IMR-90 (cell line): ENCODE results near the gene MDP1. TPM values are rescaled to one million over a fixed set of nuclear protein-coding genes. Genes with fewer than 3 reads are reported as not detected.

Experiments used
- ATAC-seq: fragments of 200-7000 bp; cut with Tn5 transposase; 2 replicates; pipeline ENCODE4 v1.9.1; 2020; ENCODE audit warnings: low read depth, mild to moderate bottlenecking, moderate library complexity
- BruUV-seq: library from RNA; stranded (reverse); fragments of 400-500 nt; replicated peaks from 2 replicates; lab custom pipeline; 2021; lab: Mats Ljungman, UMichigan
- CTCF ChIA-PET: fragments of 300-600 bp; formaldehyde crosslinking; extraction: SDS; loops from one replicate; lab custom pipeline; 2021; ENCODE audit warnings: antibody characterized with exemption; lab: Yijun Ruan, JAX
- POLR2A ChIA-PET: fragments of 300-600 bp; sonication (Branson Sonifier 250); formaldehyde crosslinking; loops from one replicate; lab custom pipeline; 2022; ENCODE audit warnings: antibody characterized with exemption; ENCODE audit not compliant: unreplicated experiment; lab: Charles Lee
- DNase-seq: peaks from one replicate; pipeline ENCODE4 v3.0.0; 2013
- H2AFZ ChIP-seq: replicated peaks from 2 replicates; pipeline ENCODE3; 2013; ENCODE audit warnings: low read length, mild to moderate bottlenecking; ENCODE audit not compliant: poor library complexity
- H2AK5ac ChIP-seq: 2 replicates; pipeline ENCODE4 v1.6.1; 2013; ENCODE audit warnings: low read depth, low read length, inconsistent platforms
- H2AK9ac ChIP-seq: replicated peaks from 2 replicates; pipeline ENCODE3; 2013; ENCODE audit warnings: mild to moderate bottlenecking, low read depth, low read length, moderate library complexity; ENCODE audit not compliant: poor library complexity
- H2BK120ac ChIP-seq: 2 replicates; pipeline ENCODE4 v1.6.1; 2013; ENCODE audit warnings: low read depth, low read length, inconsistent platforms
- H2BK15ac ChIP-seq: 3 replicates; pipeline ENCODE4 v1.6.1; 2013; ENCODE audit warnings: low read depth, low read length, inconsistent platforms
- H2BK20ac ChIP-seq: 2 replicates; pipeline ENCODE4 v1.6.1; 2013; ENCODE audit warnings: low read depth, mild to moderate bottlenecking, inconsistent platforms, low read length, moderate library complexity
- H2BK5ac ChIP-seq: 2 replicates; pipeline ENCODE4 v1.6.1; 2013; ENCODE audit warnings: mild to moderate bottlenecking, low read depth, low read length, inconsistent platforms; ENCODE audit not compliant: poor library complexity, severe bottlenecking
- H3K14ac ChIP-seq: replicated peaks from 2 replicates; pipeline ENCODE4 v1.6.1; 2013; ENCODE audit warnings: low read depth, low read length, inconsistent platforms
- H3K18ac ChIP-seq: 2 replicates; pipeline ENCODE4 v1.6.1; 2013; ENCODE audit warnings: low read depth, low read length, control low read depth
- H3K23ac ChIP-seq: 2 replicates; pipeline ENCODE4 v1.6.1; 2013; ENCODE audit warnings: low read depth, low read length, inconsistent platforms
- H3K27ac ChIP-seq: 2 replicates; pipeline ENCODE4 v1.5.1; 2013; ENCODE audit warnings: mild to moderate bottlenecking, control low read depth, low read length; ENCODE audit not compliant: insufficient read depth
- H3K27me3 ChIP-seq: 2 replicates; pipeline ENCODE4 v1.6.1; 2013; ENCODE audit warnings: low read length; ENCODE audit not compliant: control insufficient read depth, insufficient read depth
- H3K36me3 ChIP-seq: 2 replicates; pipeline ENCODE4 v1.6.1; 2013; ENCODE audit warnings: low read length, mixed read lengths; ENCODE audit not compliant: control insufficient read depth, insufficient read depth
- H3K4ac ChIP-seq: 2 replicates; pipeline ENCODE4 v1.6.1; 2013; ENCODE audit warnings: low read depth, low read length, inconsistent platforms
- H3K4me1 ChIP-seq: 2 replicates; pipeline ENCODE4 v1.6.1; 2013; ENCODE audit warnings: low read length, mixed read lengths; ENCODE audit not compliant: control insufficient read depth, insufficient read depth
- H3K4me2 ChIP-seq: 2 replicates; pipeline ENCODE4 v1.6.1; 2013; ENCODE audit warnings: low read depth, mild to moderate bottlenecking, control low read depth, low read length, moderate library complexity
- H3K4me3 ChIP-seq: 2 replicates; pipeline ENCODE4 v1.5.1; 2013; ENCODE audit warnings: low read depth, mild to moderate bottlenecking, control low read depth, low read length, moderate library complexity; ENCODE audit not compliant: insufficient read depth
- H3K56ac ChIP-seq: 2 replicates; pipeline ENCODE4 v1.6.1; 2013; ENCODE audit warnings: low read length, inconsistent platforms; ENCODE audit not compliant: insufficient read depth; ENCODE audit errors: extremely low read depth
- H3K79me1 ChIP-seq, 2 experiments: 2 replicates each; pipeline ENCODE4 v1.6.1; 2013; ENCODE audit warnings: low read length in 2 of 2, inconsistent platforms in 1 of 2, low read depth in 1 of 2
- H3K9ac ChIP-seq: 2 replicates; pipeline ENCODE4 v1.6.1; 2013; ENCODE audit warnings: low read depth, low read length, control low read depth
- H3K9me1 ChIP-seq: 2 replicates; pipeline ENCODE4 v1.6.1; 2013; ENCODE audit warnings: low read length, inconsistent platforms; ENCODE audit not compliant: insufficient read depth
- H3K9me3 ChIP-seq: 2 replicates; pipeline ENCODE4 v1.6.1; 2013; ENCODE audit warnings: low read length; ENCODE audit not compliant: control insufficient read depth, insufficient read depth
- H4K20me1 ChIP-seq: 2 replicates; pipeline ENCODE4 v1.6.1; 2013; ENCODE audit warnings: low read length, inconsistent platforms; ENCODE audit not compliant: insufficient read depth
- H4K5ac ChIP-seq: 2 replicates; pipeline ENCODE4 v1.6.1; 2013; ENCODE audit warnings: mild to moderate bottlenecking, low read depth, low read length, control low read depth
- H4K8ac ChIP-seq, 2 experiments: 2 replicates each; pipeline ENCODE4 v1.6.1; 2013; ENCODE audit warnings: low read depth in 2 of 2, low read length in 2 of 2, control low read depth in 1 of 2, inconsistent platforms in 1 of 2
- H4K91ac ChIP-seq: 2 replicates; pipeline ENCODE4 v1.6.1; 2013; ENCODE audit warnings: low read depth, low read length, inconsistent platforms; ENCODE audit not compliant: insufficient read depth
- BHLHE40 ChIP-seq: fragments of 150-350 bp; IDR thresholded peaks from 2 replicates; pipeline ENCODE4 v1.6.1; 2016; ENCODE audit warnings: mild to moderate bottlenecking, low read depth, low read length
- CEBPB ChIP-seq: IDR thresholded peaks from 2 replicates; pipeline ENCODE4 v1.6.1; 2012; ENCODE audit warnings: low read depth, low read length, improper control_type of control experiment
- CHD1 ChIP-seq: IDR thresholded peaks from 2 replicates; pipeline ENCODE4 v1.6.1; 2012; ENCODE audit warnings: low read depth, low read length, improper control_type of control experiment
- FOS ChIP-seq: fragments of 150-350 bp; IDR thresholded peaks from 2 replicates; pipeline ENCODE4 v1.6.1; 2016; ENCODE audit warnings: low read depth, low read length
- MAFK ChIP-seq: IDR thresholded peaks from 2 replicates; pipeline ENCODE4 v1.6.1; 2012; ENCODE audit warnings: low read depth, low read length, improper control_type of control experiment
- MAZ ChIP-seq: IDR thresholded peaks from 2 replicates; pipeline ENCODE4 v1.6.1; 2012; ENCODE audit warnings: low read depth, mild to moderate bottlenecking, low read length, improper control_type of control experiment, moderate library complexity, borderline replicate concordance
- NFE2L2 ChIP-seq: fragments of 150-350 bp; IDR thresholded peaks from 2 replicates; pipeline ENCODE4 v1.6.1; 2016; ENCODE audit warnings: low read depth, mild to moderate bottlenecking, low read length
- POLR2A ChIP-seq: IDR thresholded peaks from 2 replicates; pipeline ENCODE4 v1.6.1; 2012; ENCODE audit warnings: mild to moderate bottlenecking, low read depth, low read length
- RAD21 ChIP-seq: IDR thresholded peaks from 2 replicates; pipeline ENCODE4 v1.6.1; 2012; ENCODE audit warnings: low read length, improper control_type of control experiment
- RFX5 ChIP-seq: IDR thresholded peaks from 2 replicates; pipeline ENCODE4 v1.8.0; 2012; ENCODE audit warnings: low read depth, mild to moderate bottlenecking, low read length, moderate library complexity
- SMC3 ChIP-seq: fragments of 150-350 bp; IDR thresholded peaks from 2 replicates; pipeline ENCODE4 v1.6.1; 2016; ENCODE audit warnings: low read depth, mild to moderate bottlenecking, antibody characterized with exemption, low read length, moderate library complexity
- WGBS, 2 experiments: methylation state at CpG; one replicate each; pipeline versions ENCODE4 v1.1.5 to v1.1.7; 2013; ENCODE audit warnings: missing lambda C conversion rate in 2 of 2; ENCODE audit not compliant: insufficient read length in 1 of 2; ENCODE audit errors: extremely low coverage in 2 of 2; 5-methylcytosine and 5-hydroxymethylcytosine counted together
- dilution Hi-C: fragments of 300-500 bp; cut with HindIII; formaldehyde crosslinking; loops from one replicate; pipeline ENCODE4 v1.14.3; 2018; ENCODE audit warnings: low sequenced_read_pairs; ENCODE audit not compliant: unreplicated experiment
- in situ Hi-C: fragments of 300-500 bp; cut with MboI; formaldehyde crosslinking; loops from 3 replicates; pipeline ENCODE4 v1.14.3; 2019; ENCODE audit warnings: low sequenced_read_pairs, inconsistent platforms, mixed read lengths
- intact Hi-C: fragments of 100-400 bp; cut with micrococcal nuclease; formaldehyde crosslinking; loops from 2 replicates; pipeline ENCODE4 v1.10.0; 2022
- polyA plus RNA-seq, 3 experiments: library from polyadenylated mRNA; depleted of rRNA; stranded (reverse); fragments of >200 nt; gene quantifications; 2 replicates each; pipeline ENCODE4 v1.2.3, GENCODE V29; 2012; ENCODE audit warnings: low replicate concordance in 1 of 3
- total RNA-seq: library from RNA; depleted of rRNA; stranded (reverse); fragments of >200 nt; gene quantifications from 2 replicates; pipeline ENCODE4 v1.2.3, GENCODE V29; 2012
- TF ChIP-seq, protein P1 (sequence below): fragments of 150-350 bp; IDR thresholded peaks from 2 replicates; pipeline ENCODE4 v1.6.1; 2017; ENCODE audit warnings: mild to moderate bottlenecking, antibody characterized with exemption, low read length, low read depth
- TF ChIP-seq, protein P2 (sequence below): fragments of 150-350 bp; IDR thresholded peaks from 2 replicates; pipeline ENCODE4 v1.6.1; 2016; ENCODE audit warnings: low read depth, mild to moderate bottlenecking, low read length, moderate library complexity, borderline replicate concordance

The MDP1 gene
- total and polyA plus RNA-seq, 2 of the 4 experiments (the other 2 are of a cell fraction) = 15.1 to 17.8 TPM

DNA sequence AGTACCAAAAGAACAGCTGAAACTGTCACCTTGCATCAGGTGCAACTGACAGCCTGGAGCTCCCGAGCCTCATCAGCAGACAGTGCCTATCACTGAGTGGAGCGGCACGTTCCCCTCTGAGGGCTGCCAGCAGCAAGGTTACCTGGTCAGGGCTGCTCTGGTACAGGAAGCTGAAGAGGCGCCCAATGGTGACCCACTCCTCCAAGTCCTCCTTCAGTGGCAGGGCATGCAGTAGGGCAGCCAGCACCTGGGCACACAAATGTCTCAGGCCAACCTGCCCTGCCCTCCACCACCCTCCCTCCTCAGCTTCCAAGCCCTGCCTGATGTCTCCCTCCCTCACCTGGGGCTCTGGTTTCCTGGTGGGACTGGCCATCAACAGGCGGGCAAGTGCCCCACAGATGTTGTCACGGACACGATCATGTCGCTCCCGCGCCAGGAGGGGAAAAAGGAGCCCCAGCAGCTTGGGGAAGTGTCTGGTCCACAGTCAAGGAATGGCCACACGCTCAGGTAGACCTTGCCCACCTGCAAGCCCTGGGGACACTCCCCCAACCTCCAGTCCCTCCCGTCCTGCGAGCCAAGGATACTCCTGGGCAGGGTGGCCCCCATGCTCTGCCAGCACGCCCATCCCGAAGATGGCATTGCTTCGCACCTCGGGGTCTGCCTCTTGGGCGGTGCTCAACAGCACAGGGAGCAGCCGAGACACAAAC is 34.3 kb downstream of the MDP1 start:
- Histone ChIP-seq H2BK120ac (no peak overlapping the region), H2BK5ac (no peak overlapping the region), H2AK9ac (peak overlapping the region; percentile 28), H3K56ac (no peak overlapping the region), H2AK5ac (no peak overlapping the region), H3K4me2 (no peak overlapping the region), H3K36me3 (peaks cover 86% of the 10 kb centered on the region), H3K4me1 (peaks cover 2% of the 10 kb centered on the region; the same call in 1 of the 2 replicates), H3K9me3 (no peaks in the 10 kb centered on the region), H4K91ac (no peak overlapping the region), H3K9ac (no peak overlapping the region), H4K20me1 (no peaks in the 10 kb centered on the region), H3K18ac (no peak overlapping the region), H3K14ac (no peak overlapping the region), H3K27me3 (no peaks in the 10 kb centered on the region), H3K9me1 (no peaks in the 10 kb centered on the region; the same call in 1 of the 2 replicates), H3K4me3 (no peak overlapping the region), H3K27ac (no peak overlapping the region), H3K79me1 (peaks cover 0 to 18% of the 10 kb centered on the region in 2 experiments; a peak in 3 of 4 replicates), H2BK20ac (no peak overlapping the region), H4K8ac (no peak overlapping the region), H2AFZ (peak overlapping the region; percentile 1), H2BK15ac (no peak overlapping the region), H3K4ac (no peak overlapping the region), H4K5ac (no peak overlapping the region), H3K23ac (no peak overlapping the region)
- dilution Hi-C loops = no loop called here
- 99% methylated on average over 7 of the region's 19 CpGs; no CpG with 5 or more reads in 1 of the 2 experiments for WGBS, 2 experiments
- no peak for DNase-seq
- in situ Hi-C loops = no loop called here
- no TSS peak for BruUV-seq
- ATAC-seq = no peak
- ChIA-PET POLR2A (no interaction called here), CTCF (no interaction called here)
- no peak for TF ChIP-seq RAD21
- no peak for TF ChIP-seq POLR2A
- TF ChIP-seq MAFK = no peak
- TF ChIP-seq MAZ = no peak
- TF ChIP-seq, protein P1, sequence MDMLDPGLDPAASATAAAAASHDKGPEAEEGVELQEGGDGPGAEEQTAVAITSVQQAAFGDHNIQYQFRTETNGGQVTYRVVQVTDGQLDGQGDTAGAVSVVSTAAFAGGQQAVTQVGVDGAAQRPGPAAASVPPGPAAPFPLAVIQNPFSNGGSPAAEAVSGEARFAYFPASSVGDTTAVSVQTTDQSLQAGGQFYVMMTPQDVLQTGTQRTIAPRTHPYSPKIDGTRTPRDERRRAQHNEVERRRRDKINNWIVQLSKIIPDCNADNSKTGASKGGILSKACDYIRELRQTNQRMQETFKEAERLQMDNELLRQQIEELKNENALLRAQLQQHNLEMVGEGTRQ = no peak
- TF ChIP-seq RFX5 = no peak
- no peak for TF ChIP-seq FOS
- no peak for TF ChIP-seq NFE2L2
- no peak for TF ChIP-seq BHLHE40
- TF ChIP-seq SMC3 = no peak
- TF ChIP-seq, protein P2, sequence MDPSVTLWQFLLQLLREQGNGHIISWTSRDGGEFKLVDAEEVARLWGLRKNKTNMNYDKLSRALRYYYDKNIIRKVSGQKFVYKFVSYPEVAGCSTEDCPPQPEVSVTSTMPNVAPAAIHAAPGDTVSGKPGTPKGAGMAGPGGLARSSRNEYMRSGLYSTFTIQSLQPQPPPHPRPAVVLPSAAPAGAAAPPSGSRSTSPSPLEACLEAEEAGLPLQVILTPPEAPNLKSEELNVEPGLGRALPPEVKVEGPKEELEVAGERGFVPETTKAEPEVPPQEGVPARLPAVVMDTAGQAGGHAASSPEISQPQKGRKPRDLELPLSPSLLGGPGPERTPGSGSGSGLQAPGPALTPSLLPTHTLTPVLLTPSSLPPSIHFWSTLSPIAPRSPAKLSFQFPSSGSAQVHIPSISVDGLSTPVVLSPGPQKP = no peak
- TF ChIP-seq CHD1 = no peak
- TF ChIP-seq CEBPB = no peak
- intact Hi-C loops = no loop called here
